ENCODE measurements around the gene ZMYM3. TPM values are rescaled to one million over a fixed set of nuclear protein-coding genes. Genes with fewer than 3 reads are reported as not detected.
"Not testable (repeated sequence)": the region's sequence is repeated elsewhere in the genome, so short reads cannot be mapped to it uniquely, and the experiment has no call there.

Gene ZMYM3
- 26.8 and 31.4 TPM in 2 replicates for total RNA-seq

DNA sequence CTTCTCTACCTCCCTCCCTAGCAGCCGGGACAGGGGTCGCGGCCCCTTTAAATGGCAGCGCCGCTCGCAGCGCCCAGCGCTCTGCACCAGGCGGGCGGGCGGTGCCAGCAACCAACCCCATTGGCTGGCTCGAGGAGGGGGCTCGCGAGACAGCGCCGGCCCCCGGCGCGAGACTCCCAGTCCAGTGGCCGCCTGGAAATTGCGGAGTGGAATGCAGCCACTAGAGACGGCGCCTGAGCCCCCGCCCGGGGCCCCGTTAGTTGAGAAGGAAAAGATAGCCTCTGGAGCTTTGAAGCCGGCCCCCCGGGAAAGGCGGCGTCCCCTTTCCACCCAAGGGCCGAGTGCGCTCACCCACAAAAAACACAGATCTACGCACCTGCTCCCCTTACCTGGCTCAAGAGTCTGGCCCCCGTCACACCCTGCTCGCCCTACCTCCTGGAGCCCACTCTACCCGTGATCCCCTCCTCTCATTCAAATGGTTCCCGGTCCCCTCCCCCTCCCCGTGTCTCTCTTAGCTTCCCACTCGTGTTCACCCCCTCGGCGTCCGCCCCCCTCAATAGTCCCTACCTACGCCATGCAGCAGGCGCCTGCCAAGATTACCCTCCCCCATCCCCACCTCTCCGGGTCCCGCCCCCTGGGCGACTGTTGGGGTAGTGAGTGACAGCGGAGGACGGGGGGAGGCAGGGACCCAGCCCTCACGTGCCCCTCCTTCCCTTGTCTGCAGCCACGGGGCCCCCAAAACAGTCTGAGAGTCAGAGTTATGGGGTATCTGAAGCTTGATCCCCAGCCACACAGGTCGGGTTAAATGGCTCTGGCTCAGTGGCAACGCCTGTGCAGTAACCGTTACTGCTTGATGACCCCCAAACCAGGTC lies at the start of gene ZMYM3:
TSS of gene ZMYM3 (minus strand) at position 49 of the 872 bp plus-strand sequence. CDS start 885 bp downstream, outside the sequence.
- peaks cover 14% of the 10 kb centered on the region for H3K36me3 Mint-ChIP-seq (ENCODE audit: low read depth)
- H3K27me3 Mint-ChIP-seq (ENCODE audit: low read depth) = no peaks in the 10 kb centered on the region
- no peaks in the 10 kb centered on the region for H3K9me3 Mint-ChIP-seq
- H3K4me1 Mint-ChIP-seq (ENCODE audit: low read depth) = peaks cover 27% of the 10 kb centered on the region
- peak within 1 kb of the TSS; percentile 88 for H3K4me3 Mint-ChIP-seq (ENCODE audit: low read depth)
- peak within 1 kb of the TSS; percentile 93 for H3K27ac Mint-ChIP-seq
- intact Hi-C loops (cut with micrococcal nuclease) = loop anchor here (1.0 kb wide), 2 partner anchors 29 to 112 kb away; partner anchors contain the start of genes NONO and TAF1
- DNase-seq (ENCODE audit: low spot score) = peak; percentile 72

DNA sequence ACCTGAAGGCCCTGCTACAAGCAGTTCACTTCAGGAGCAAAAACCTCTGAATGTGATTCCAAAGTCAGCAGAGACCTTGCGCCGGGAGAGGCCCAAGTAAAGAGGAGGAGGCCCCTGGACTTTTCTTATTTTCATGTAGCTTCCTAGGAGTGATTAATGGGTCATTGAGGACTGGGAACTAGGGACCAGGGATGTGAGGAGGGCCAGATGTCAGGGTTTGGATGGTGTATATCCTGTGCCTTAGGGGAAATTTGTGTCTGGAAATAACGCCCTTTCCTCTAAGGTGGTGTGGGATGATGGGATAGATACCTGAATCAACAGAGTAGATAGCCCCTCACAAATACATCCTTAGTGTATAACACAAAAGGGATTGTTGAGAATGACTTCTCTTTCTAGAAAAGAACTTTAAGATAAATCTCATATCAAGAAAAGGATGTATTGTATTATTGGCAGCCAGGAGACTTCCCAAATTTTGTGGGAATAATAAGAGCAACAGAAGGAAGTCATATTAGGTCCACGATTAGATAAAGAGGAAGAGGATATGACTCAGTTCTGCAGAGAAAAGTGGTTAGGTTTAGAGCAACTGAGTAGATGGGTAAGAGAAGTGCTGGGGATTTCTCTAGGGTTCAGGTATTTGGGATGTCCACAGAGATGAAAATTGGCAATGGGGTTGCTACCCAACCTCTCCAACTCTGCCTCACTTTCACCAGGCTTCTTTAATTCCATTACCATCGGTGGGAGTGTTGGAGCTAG lies 48.7 kb upstream of the ZMYM3 start:
- H3K27me3 Mint-ChIP-seq (ENCODE audit: low read depth) = no peaks in the 10 kb centered on the region
- H3K4me3 Mint-ChIP-seq (ENCODE audit: low read depth) = no peak overlapping the region
- peak overlapping the region; percentile 34 for H3K27ac Mint-ChIP-seq
- peaks cover 61% of the 10 kb centered on the region for H3K36me3 Mint-ChIP-seq (ENCODE audit: low read depth)
- H3K4me1 Mint-ChIP-seq (ENCODE audit: low read depth) = peaks cover 21% of the 10 kb centered on the region
- intact Hi-C loops (cut with micrococcal nuclease) = loop anchor here (5.0 kb wide), 1 partner anchor 65 kb away; the partner anchor contains the start of gene TAF1
- DNase-seq (ENCODE audit: low spot score) = no peak
- H3K9me3 Mint-ChIP-seq = no peaks in the 10 kb centered on the region

DNA sequence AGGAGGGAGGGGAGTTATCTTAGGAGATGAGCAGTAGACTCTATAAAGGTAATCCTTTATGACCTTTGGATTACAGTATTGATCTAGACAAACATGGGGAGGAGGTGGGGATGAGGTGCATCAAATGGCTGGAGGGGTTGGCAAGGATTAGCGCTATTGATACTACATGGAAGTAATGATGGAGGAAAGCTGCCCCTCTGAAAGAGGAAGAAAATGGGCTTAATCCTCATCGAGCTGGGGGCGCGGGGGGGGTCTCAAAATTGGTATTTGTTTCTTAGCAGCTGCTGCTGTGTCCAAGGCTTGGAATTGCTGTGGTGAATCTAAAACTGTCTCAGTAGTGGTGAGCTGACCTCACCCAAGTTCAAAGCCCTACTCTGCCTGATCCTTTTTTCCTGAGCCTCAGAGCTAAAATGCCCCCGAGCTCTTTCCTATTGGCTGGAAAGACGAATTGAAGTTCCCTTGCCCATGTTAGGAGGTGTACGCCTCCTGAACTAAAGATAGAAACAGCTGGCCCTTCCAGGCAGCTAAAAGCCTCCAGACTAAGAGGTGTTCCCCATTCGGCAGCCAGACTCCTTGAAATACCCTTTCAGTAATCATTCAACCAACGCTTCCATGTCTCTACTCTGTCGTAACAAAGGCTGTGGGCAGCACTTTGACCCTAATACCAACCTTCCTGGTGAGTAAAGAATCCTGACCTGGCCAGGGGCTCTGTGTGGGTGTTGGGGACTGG lies 47.4 kb upstream of the ZMYM3 start, which contains the start of gene ITGB1BP2:
TSS of gene ITGB1BP2 (plus strand) at position 556 of the 730 bp plus-strand sequence. CDS start at position 613, 57 bp downstream.
- H3K4me1 Mint-ChIP-seq (ENCODE audit: low read depth) = peaks cover 21% of the 10 kb centered on the region
- DNase-seq (ENCODE audit: low spot score) = no peak
- peak within 1 kb of the TSS; percentile 46 for H3K27ac Mint-ChIP-seq
- no peaks in the 10 kb centered on the region for H3K9me3 Mint-ChIP-seq
- H3K4me3 Mint-ChIP-seq (ENCODE audit: low read depth) = no peak within 1 kb of the TSS
- H3K36me3 Mint-ChIP-seq (ENCODE audit: low read depth) = peaks cover 74% of the 10 kb centered on the region
- intact Hi-C loops (cut with micrococcal nuclease) = loop anchor here (5.0 kb wide), 1 partner anchor 66 kb away; the partner anchor contains the start of gene TAF1
- no peaks in the 10 kb centered on the region for H3K27me3 Mint-ChIP-seq (ENCODE audit: low read depth)

DNA sequence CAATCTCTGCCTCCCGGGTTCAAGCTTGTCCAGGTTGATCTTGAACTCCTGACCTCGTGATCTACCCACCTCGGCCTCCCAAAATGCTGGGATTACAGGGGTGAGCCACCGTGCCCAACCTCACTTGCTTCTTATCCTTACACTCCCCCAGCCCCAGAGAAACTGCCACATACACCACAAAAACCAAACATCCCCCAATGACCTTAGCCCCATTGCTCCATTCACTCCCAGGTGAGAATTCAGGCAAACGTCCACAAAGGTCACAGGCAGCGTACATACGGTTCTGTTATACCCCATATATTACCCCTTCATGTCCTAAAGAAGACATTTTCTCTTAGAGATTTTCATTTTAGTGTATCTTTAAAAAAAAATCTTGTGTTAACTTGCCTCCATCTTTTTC lies 46.6 kb upstream of the ZMYM3 start:
- H3K4me3 Mint-ChIP-seq (ENCODE audit: low read depth); DNase-seq (ENCODE audit: low spot score); H3K27me3 Mint-ChIP-seq (ENCODE audit: low read depth); H3K9me3 Mint-ChIP-seq; H3K27ac Mint-ChIP-seq: not testable (repeated sequence)
- intact Hi-C loops (cut with micrococcal nuclease) = loop anchor here (5.0 kb wide), 1 partner anchor 67 kb away; the partner anchor contains the start of gene TAF1
- Mint-ChIP-seq H3K36me3 (ENCODE audit: low read depth) (peaks cover 79% of the 10 kb centered on the region), H3K4me1 (ENCODE audit: low read depth) (peaks cover 21% of the 10 kb centered on the region)

DNA sequence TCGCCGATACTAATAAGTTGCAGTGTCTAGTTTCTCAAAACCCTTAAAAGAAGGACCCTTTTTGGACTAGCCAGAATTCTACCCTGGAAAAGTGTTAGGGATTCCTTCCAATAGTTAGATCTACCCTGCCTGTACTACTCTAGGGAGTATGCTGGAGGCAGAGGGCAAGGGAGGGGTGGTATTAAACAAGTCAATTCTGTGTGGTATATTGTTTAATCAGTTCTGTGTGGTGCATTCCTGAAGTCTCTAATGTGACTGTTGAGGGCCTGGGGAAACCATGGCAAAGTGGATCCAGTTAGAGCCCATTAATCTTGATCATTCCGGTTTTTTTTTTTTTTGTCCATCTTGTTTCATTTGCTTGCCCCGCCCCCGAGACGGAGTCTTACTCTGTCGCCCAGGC lies 46.1 kb upstream of the ZMYM3 start:
- not testable (repeated sequence) for H3K4me3 Mint-ChIP-seq (ENCODE audit: low read depth); DNase-seq (ENCODE audit: low spot score); H3K27ac Mint-ChIP-seq; H3K27me3 Mint-ChIP-seq (ENCODE audit: low read depth); H3K9me3 Mint-ChIP-seq
- peaks cover 78% of the 10 kb centered on the region for H3K36me3 Mint-ChIP-seq (ENCODE audit: low read depth)
- H3K4me1 Mint-ChIP-seq (ENCODE audit: low read depth) = peaks cover 21% of the 10 kb centered on the region
- intact Hi-C loops (cut with micrococcal nuclease) = loop anchor here (5.0 kb wide), 1 partner anchor 67 kb away; the partner anchor contains the start of gene TAF1

DNA sequence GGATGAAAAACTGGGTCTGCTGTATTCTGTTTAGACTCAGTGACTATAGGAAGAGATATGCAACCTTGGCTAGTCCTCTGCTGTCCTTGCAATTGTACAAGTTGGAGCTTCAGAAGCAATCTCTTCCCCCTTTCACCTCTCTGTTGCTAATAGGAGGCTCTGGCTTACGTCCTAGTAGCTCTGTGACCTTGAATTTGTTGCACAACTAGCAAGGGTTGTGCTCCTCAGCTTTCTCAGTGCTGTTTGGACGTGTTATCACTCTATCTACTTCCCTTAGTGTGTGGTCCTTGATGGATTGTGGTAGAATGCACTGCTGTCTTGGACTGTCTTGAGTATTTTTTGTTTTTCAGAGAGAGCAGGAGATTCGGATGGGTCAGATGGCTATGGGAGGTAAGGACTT lies 44.2 kb upstream of the ZMYM3 start:
- Mint-ChIP-seq H3K27ac (no peak overlapping the region), H3K27me3 (ENCODE audit: low read depth) (no peaks in the 10 kb centered on the region), H3K9me3 (no peaks in the 10 kb centered on the region), H3K36me3 (ENCODE audit: low read depth) (peaks cover 72% of the 10 kb centered on the region), H3K4me3 (ENCODE audit: low read depth) (no peak overlapping the region), H3K4me1 (ENCODE audit: low read depth) (peaks cover 17% of the 10 kb centered on the region)
- intact Hi-C loops (cut with micrococcal nuclease) = no loop called here
- no peak for DNase-seq (ENCODE audit: low spot score)

GRCh38 chrX:71296806-71297205 lies 42.9 kb upstream of the ZMYM3 start:
- DNase-seq (ENCODE audit: low spot score) = no peak
- Mint-ChIP-seq H3K27me3 (ENCODE audit: low read depth) (no peaks in the 10 kb centered on the region), H3K27ac (no peak overlapping the region), H3K9me3 (no peaks in the 10 kb centered on the region), H3K36me3 (ENCODE audit: low read depth) (peaks cover 67% of the 10 kb centered on the region), H3K4me1 (ENCODE audit: low read depth) (peaks cover 4% of the 10 kb centered on the region), H3K4me3 (ENCODE audit: low read depth) (no peak overlapping the region)
- intact Hi-C loops (cut with micrococcal nuclease) = no loop called here

GRCh38 chrX:71292669-71293365 lies 38.9 kb upstream of the ZMYM3 start:
- H3K27me3 Mint-ChIP-seq (ENCODE audit: low read depth) = no peaks in the 10 kb centered on the region
- intact Hi-C loops (cut with micrococcal nuclease) = no loop called here
- H3K9me3 Mint-ChIP-seq = no peaks in the 10 kb centered on the region
- no peak for DNase-seq (ENCODE audit: low spot score)
- H3K4me1 Mint-ChIP-seq (ENCODE audit: low read depth) = peaks cover 4% of the 10 kb centered on the region
- no peak overlapping the region for H3K27ac Mint-ChIP-seq
- H3K36me3 Mint-ChIP-seq (ENCODE audit: low read depth) = peaks cover 57% of the 10 kb centered on the region
- no peak overlapping the region for H3K4me3 Mint-ChIP-seq (ENCODE audit: low read depth)

GRCh38 chrX:71291381-71291780 lies 37.4 kb upstream of the ZMYM3 start:
- DNase-seq (ENCODE audit: low spot score) = no peak
- Mint-ChIP-seq H3K36me3 (ENCODE audit: low read depth) (peaks cover 49% of the 10 kb centered on the region), H3K9me3 (no peaks in the 10 kb centered on the region), H3K27me3 (ENCODE audit: low read depth) (no peaks in the 10 kb centered on the region), H3K4me3 (ENCODE audit: low read depth) (no peak overlapping the region), H3K27ac (no peak overlapping the region), H3K4me1 (ENCODE audit: low read depth) (peaks cover 4% of the 10 kb centered on the region)
- intact Hi-C loops (cut with micrococcal nuclease) = no loop called here

- no peaks in the 10 kb centered on the region for H3K9me3 Mint-ChIP-seq
- peaks cover 46% of the 10 kb centered on the region for H3K36me3 Mint-ChIP-seq (ENCODE audit: low read depth)
- DNase-seq (ENCODE audit: low spot score) = no peak
- intact Hi-C loops (cut with micrococcal nuclease) = no loop called here
- peak overlapping the region; percentile 88 for H3K4me3 Mint-ChIP-seq (ENCODE audit: low read depth)
- H3K4me1 Mint-ChIP-seq (ENCODE audit: low read depth) = peaks cover 12% of the 10 kb centered on the region
- no peaks in the 10 kb centered on the region for H3K27me3 Mint-ChIP-seq (ENCODE audit: low read depth)
- no peak overlapping the region for H3K27ac Mint-ChIP-seq
Observed at GRCh38 chrX:71285929-71286328, 32.0 kb upstream of the ZMYM3 start.

DNA sequence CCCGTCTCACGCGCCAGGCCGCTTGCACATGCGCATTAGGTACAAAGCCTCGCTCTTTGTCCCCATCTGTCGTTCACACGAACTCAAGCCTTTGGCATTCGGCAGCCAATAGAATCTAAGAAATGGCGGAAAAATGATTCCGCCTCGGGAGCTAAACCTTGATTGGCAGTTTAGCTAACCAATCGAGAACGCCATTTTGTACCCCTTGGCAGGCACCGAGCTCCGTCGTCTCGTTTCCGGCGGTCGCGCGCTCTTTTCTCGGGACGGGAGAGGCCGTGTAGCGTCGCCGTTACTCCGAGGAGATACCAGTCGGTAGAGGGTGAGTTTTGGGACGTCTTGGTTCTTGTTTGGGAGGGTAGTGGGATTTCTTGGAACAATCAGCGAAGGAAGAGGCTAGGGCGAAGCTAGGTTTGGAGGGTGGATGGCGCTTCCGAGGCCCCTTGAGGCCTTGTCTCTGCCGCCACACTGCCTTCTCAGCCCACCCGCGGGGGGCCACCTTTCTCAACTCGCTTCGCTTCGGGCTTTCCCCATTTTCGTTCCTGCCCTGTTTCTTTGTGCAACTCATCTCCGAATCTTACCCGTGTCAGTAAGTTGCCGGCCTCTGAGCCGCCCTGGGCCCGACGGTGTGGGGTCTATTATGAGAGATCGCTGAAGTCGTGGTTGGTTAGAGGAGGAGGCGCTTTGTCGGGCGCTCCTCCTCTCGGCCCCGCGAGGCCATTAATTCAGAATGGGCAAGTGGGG lies 29.6 kb upstream of the ZMYM3 start, which contains the start of gene NONO:
TSS of gene NONO (plus strand) at position 233 of the 741 bp plus-strand sequence. CDS start 7,003 bp downstream, outside the sequence.
- peak within 1 kb of the TSS; percentile 100 for H3K27ac Mint-ChIP-seq

More for the DNA sequence above, 29.6 kb upstream of the ZMYM3 start, which contains the start of gene NONO:
- DNase-seq (ENCODE audit: low spot score) = peak; percentile 84
- peaks cover 12% of the 10 kb centered on the region for H3K4me1 Mint-ChIP-seq (ENCODE audit: low read depth)
- peaks cover 34% of the 10 kb centered on the region for H3K36me3 Mint-ChIP-seq (ENCODE audit: low read depth)
- peak within 1 kb of the TSS; percentile 88 for H3K4me3 Mint-ChIP-seq (ENCODE audit: low read depth)
- H3K27me3 Mint-ChIP-seq (ENCODE audit: low read depth) = peaks cover 3% of the 10 kb centered on the region
- no peaks in the 10 kb centered on the region for H3K9me3 Mint-ChIP-seq
- intact Hi-C loops (cut with micrococcal nuclease) = loop anchor here (1.0 to 5.0 kb wide), 6 partner anchors 29 to 249 kb away; partner anchors contain the start of genes IL2RG, OGT and ZMYM3
